HG02763 (cell line): Measurements from ENCODE around the gene MBIP.

Experiments used
- ATAC-seq: cut with Tn5 transposase; IDR thresholded peaks from one replicate; pipeline ENCODE4 v1.9.1; 2021; ENCODE audit warnings: mild to moderate bottlenecking, moderate library complexity; ENCODE audit not compliant: unreplicated experiment

Gene MBIP

DNA sequence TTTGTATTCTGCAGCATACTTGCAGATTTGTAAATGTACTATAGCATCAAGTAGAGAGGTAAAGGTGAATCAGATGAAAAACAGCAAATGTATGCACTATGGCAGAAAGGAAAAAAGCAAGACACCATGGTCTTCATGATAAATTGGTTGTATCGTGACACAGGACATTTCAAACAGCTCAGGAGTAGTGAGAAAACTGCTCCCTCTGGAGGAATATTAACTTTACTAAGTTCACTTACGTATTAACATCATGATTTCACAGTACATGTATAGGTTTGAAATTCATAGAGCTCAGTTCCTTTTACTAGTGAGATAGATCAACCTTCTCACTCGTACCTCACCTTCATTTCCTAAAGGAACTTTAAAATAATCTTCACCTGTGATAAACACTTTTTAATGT lies 6.5 kb downstream of the MBIP start:
- no peak for ATAC-seq

- no peak for ATAC-seq
Measured at GRCh38 chr14:36313206-36313605, 7.2 kb downstream of the MBIP start.

GRCh38 chr14:36306836-36307235 lies 13.6 kb downstream of the MBIP start:
- no peak for ATAC-seq

- ATAC-seq, result no peak
Measured at GRCh38 chr14:36304895-36305294, 15.5 kb downstream of the MBIP start.

DNA sequence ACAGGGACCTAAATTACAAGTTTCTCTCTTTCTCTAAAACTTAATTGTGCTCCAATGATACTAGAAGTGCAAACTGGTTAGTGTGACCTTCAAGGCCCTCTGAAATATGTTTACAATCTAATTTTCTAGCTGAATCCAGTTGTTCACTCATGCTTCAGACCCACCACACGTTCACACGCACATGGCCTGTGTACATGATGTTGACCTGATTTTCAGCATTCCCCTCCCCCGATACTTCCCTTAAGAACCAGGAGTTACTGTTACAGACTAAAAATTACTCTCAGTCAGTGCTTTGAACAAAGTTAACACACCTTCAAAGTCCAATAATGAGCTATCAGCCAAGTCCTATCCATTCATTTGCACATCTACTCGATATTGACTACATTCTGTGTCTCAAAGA lies 16.5 kb downstream of the MBIP start:
- ATAC-seq, result no peak

DNA sequence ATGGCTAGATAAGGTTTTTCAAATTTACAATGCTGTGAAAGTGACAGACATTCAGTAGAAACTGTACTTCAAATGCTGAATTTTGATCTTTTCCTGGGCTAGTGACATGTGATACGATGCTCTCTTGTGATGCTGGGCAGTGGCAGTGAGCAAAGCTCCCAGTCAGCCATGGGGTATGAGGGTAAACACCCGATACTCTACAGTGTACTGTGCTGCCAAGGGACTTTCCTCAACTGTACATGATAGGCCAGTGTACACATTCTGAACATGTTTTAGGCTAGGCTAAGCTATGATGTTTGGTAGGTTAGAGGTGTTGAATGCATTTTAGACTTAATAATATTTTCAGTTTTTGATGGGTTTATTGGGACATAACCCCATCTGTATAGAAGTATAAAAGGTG lies 17.6 kb downstream of the MBIP start:
- no peak for ATAC-seq

DNA sequence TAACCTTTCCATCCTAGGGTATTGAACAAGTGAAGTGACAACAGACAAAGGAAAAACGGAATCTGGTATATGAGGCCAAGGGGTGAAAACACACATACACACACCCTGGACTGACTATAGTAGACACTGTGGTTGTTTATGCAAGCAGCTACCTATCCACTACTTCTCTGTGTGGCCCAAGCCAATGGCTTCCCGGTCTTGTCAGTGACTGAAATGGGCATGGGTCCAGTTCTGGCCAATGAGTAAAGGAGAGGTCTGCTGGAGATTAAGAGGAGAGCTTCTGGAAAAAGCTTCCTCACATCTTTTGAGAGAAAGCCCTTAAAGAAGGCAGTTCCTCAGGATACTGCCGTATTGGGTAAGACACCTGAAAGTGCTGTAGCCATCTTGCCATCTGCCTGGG lies 19.3 kb downstream of the MBIP start:
- no peak for ATAC-seq

DNA sequence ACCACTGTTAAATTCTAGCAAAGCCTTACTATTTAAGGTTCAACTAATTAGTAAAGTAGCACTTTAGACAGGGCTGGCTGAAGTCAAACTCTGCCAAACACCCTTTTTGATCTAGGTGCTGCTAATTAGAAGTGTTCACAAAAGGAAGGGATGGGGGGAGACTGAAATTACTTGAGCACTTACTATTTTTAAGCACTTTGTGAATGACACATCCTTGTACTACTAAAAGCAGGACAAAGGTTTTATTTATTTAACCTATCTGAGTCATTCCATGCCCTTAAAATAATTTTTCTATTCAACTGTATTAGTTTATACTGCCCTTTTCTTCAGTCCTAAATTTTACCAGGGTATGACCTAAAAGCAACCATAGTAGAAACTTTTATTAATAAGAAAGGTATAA lies 20.1 kb downstream of the MBIP start:
- ATAC-seq, result no peak

DNA sequence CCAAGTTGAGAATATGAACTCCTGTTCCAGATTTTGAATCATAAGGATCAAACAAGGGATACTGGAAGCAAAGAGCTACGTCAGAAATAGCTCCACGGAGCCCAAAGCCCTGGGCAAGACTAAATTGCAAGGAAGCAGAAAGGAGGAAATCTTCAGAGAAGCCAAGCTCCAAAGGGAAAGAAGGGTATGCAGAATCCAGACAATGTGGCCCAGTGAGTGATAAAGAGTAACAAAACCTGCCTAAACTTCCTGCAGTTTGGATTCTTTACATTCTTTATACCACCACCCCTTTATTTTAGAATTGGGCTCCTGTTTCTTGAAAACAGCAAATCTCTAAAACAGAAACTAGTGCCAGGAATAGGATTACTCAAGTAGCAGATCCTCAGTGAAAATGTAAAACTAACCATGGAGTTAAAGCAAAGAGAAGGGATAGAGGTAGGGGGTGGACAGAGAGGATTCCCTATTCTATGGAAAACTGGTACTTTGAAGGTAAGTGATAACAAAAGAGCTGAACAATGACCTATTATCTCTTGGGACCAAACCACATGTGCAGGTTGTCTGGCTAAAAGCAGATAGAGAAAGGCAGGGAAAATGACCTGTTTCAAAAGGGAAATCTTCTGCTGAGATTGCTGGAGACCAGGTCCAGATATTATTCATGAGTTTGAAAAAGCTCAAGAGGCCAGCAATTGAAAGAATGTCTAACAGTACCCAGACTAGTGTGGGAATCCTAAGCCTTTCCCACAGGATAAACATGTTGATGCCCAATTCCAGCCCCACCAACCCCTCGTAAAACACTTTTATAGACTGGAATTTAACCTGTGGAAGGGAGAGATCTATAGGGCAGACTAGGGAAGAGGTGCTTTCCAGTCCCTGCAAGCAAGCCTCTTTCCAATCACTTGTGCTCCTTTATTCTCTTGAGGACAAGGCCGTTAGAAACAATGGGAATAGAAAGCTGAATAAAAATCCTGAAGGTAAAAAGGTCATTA lies 24.5 kb downstream of the MBIP start:
- ATAC-seq, result no peak

DNA sequence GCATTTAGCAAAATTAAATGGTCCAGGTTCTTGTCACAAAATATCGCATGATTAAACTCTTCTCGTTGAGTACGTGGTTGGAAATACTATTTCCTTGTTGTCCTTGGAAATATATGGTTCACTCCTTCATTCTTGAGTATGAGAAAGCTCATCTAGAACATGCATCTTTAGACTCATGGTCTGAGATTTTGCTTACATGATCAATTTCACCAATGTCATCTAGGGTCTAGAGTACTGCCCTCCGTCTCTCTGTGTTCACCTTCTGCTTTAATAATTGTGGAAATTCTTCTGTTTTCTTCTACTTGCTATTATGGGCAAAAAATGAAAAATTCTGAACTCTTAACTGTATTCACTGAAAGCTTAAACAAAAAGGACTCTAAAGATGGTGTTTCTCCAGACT lies 25.9 kb downstream of the MBIP start:
- ATAC-seq, result no peak

DNA sequence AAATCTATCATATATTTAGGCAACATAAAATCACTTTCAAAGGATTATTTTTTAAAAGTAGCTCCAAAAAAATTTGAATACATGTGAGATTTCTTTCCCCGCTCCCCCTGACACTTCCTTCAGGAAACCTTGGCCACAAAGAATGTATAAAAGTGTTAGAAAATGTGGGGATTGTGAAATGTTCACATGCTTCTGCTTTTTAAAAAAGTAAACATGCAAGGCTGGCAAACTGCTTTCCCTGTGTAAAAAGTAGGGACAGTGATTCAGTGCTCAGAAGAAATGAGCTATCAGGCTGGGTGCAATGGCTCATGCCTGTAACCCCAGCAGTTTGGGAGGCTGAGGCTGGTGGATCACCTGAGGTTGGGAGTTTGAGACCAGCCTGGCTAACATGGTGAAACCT lies 26.6 kb downstream of the MBIP start:
- ATAC-seq, result no peak

GRCh38 chr14:36289954-36290353 lies 30.5 kb downstream of the MBIP start:
- ATAC-seq, result no peak

GRCh38 chr14:36288496-36288895 lies 31.9 kb downstream of the MBIP start:
- ATAC-seq, result no peak

DNA sequence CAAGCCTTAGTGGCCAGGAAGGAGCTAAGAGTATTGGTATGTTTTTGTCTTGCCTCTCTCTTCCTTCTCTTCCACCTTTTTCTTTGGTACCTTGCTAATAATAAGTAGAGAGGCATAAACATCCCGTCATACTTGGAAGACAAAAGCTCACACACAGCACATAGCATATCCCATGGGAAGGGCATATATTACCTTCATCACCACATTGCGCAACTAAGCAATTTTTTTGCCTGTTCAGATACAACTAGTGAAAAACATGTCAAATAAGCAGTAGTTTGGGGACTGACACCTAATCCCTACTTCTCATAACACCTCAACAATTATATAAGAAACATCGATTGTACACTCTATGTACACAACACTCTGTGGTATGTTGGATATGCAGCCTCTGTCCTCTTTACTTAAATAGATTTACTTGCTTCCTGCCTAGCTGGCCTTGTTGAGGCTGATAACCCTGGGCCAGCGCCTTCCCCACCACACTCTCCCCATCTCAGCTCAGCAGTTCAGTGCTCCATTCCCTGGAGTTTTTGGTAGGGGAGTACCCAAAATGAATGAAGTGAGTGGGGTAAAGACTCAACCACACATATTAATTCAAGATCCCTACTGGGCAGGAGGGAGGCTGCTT lies 35.4 kb downstream of the MBIP start:
- no peak for ATAC-seq

DNA sequence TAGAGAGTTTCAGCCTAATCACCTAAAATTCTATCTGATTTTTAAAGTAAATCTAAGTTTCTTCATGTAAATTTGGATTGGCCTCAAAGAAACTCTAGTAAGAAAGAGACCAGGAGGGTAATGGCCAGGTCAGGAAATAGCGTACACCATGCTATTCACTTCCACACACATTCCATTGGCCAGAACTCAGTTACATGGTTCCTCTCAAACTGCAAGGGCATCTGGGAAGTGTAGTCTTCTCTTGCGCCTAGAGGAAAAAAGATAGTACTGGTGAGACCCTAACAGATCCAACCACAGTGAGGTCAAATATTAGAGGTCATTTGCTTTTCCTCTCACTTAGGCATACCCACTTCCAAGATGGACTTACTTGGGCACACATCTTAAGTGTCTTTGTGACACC lies 39.1 kb downstream of the MBIP start:
- ATAC-seq, result no peak

- no peak for ATAC-seq
Measured at GRCh38 chr14:36279306-36280190, 40.9 kb downstream of the MBIP start.

- ATAC-seq, result no peak
Measured at GRCh38 chr14:36275741-36276140, 44.7 kb downstream of the MBIP start.

DNA sequence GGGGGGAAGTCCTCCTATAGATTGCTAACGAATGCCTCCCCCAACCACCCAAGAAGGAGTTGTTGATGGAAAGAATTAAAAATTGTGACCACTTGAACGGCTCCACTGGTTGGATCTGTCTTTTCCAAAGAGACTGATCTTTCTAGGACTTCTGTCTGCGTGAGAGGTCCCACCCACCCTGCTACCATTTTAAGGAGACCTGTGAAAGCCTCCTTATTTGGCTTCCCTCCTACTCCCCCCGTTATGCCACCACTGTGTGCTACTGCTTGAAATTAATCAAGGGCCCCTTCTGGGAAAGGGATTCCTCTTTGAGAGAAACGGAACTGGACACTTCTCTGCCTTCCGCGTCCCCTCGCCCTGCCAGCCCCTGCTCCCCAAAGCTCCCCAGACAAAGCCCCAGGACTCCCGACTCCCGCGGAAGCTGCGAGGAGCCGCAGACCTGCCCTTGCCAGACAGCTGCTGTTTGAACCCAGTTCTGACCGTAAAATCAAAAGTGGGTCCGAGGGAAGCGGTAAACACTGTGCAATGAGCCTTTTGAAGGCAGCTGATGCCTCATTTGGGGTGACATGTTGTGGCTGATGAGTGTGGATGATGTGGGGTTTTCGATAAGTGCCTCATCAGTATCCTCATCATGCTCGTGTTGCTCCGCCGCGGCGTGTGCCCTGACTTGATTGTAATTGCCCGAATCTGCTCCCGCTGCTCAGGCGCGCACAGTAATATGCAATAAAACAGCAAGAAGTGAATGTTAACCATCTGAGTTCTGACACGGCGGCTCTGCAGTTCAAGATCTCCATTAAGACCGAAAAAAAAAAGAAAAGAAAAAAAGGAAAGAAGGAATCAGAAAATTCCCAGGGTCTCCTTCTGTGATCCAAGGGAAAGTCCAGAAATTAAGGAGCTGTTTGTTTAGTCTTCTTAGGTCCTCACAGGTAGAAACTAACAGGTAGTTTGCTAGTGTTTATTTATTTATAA lies 48.2 kb downstream of the MBIP start:
- no peak for ATAC-seq

DNA sequence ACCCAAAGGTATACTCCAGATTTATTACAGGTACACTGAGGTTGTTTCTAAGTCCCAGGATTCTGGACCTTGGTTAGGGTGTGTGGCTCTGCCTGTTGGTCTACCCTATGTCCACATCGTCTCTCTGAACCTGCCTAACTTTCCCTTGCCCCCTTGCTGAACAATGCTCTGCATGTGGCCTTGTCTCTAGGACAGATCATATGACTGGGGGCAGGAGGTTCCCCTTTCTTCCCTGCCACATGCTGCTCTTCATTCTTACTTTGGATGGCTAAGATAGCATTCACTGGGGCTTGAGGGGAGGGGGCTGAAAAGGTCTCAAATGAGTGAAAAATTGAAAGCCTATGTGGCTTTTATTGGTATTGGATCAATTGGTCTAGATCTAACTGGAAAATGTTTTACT lies 49.2 kb downstream of the MBIP start:
- no peak for ATAC-seq

- ATAC-seq, result no peak
Measured at GRCh38 chr14:36270191-36270590, 50.2 kb downstream of the MBIP start.
